Measurements from ENCODE around the gene DCDC1.

The DCDC1 gene

DNA sequence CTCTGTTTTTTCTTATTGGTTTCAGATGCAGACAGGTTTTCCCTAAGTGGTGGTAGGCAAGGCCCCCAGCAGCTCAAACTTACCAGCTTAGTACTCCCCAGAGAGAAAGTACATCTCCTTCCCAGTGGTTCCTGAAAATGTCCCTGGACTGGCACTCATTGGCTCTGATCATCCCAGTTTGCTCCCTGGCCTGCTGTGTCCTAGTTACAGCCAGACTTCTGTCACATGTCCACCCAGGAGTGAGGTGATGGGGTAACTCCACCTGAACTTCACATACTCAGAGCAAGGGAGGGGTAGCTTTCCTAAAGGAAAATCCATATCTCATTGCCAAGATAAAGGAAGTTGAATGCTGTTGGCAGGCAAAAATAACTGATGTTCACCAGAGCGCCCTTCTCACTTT is 546.4 kb downstream of the DCDC1 start:
- no peak for DNase-seq

DNA sequence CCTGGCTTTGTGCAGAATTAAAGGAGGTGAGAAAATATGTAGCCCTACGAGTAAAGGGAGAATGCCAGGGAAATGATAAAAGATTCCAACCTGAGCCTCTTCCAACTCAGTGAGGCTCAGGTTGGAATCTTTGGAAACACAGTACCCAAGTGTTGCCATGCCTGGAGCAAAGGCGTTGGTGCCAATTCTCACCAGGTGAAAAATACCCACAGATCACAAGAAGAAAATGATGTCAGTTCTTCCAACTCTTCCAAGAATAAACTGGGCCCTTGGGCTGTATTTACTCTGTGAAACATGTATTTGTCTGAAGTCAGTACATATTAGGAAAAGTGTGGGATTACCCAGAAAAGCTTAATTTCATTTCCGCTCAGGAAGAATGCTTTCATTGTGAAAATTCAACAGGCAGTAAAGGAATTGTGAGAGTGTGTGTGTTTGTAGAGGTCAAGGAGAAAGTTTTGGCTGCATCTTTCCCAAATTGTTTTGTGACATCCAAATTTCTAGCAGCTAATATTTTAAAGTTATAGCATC is 548.0 kb downstream of the DCDC1 start:
- DNase-seq = no peak

DNA sequence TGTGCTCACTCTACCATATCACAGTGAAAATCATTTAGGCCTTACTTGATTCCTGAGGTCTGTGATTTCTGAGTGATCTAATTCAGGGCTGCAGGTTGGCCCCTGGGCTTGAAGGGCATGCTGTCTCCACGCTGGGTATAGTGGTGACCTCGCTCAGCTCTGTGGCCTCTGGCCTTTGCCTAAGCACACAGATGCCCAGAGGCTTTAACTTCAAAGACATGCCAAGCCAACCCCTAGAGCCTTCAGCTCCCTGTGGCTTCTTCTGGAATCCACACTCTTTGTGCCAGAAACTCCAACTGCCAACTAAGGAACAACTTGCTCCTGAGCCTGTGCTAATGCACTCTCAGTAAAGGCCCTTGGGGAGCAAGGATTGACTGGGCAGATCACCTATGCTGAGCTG is 550.8 kb downstream of the DCDC1 start:
- DNase-seq = no peak

DNA sequence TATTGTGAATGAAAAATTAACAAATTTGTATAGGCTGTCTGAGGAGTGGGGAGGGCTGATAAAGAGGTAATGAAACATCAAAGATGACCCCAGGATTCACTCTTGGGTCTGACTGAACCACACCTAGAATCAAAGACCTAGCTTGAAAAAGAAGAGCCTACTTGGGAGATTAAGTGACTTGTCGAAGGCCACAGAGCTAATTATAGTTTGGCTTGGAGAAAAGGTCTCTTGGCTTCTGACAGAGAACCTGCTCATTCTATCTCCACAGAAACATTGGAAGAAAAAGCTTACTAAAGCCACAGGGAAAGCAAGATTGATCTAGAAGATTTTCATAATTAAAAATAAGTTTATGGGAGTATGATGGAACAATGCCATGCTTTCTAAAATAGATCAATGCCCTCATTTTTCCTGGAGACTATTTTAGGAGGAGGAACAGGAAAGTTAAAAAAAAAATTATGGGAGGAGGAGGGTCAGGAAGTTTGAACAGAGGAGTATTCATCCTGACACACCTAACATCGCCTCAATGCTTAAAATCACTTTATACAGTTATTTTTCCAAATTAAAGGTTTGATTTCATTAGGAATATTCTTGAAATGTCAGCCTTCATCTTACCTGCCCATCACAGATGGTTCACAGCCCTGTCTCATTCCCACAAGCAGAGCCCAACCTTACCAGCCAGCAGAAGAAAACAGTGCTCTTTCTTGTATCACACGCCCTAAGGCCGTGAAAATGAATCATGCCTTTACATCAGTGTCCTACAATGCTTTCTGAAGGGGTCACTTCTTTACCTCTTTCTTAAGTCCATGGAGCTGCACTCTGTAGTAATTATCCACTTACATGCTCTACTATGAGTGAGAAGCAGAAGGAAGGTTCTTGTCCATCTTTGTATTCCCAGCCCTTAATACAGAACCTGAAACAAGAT is 552.3 kb downstream of the DCDC1 start:
- no peak for DNase-seq

DNA sequence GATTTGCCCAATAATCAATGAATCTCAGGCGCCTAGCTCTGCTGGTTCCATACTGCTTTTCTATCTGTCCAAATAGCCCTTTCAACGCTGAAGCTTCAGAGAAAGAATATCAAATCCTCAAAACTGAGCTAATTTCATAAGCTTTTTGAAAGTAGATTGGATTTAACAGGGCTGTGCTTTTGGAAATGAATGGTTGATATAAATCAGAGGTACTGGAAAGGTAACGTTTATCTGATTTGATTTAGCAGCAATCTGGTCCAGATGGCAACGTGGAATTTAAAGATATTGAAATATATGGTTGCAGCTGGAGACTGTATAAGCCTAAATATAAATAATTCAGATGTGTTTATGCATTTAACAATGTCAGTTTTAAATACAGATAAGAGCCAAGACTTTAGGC is 553.9 kb downstream of the DCDC1 start:
- no peak for DNase-seq

DNA sequence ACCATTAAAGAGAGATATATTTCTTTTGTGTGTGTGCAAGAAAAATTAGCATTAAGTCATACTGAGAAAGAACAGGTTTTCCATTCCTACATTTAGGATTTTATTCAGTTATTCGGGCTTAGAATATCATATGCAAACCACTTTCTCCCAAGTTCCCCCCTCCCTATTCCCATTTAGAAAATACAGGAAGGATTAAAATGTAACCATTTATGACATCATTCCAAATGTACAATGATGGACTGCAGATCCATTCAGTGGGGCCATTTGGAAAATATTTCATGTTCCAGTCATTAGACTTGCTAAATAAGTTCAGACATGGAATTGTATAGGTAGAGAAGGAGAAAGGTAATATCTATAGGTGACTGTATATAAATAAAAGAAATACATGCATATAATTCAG is 554.8 kb downstream of the DCDC1 start:
- no peak for DNase-seq
